SK-N-SH (cell line): Measurements from ENCODE around the gene STRADA. TPM values are rescaled to one million over a fixed set of nuclear protein-coding genes. Genes with fewer than 3 reads are reported as not detected.

Experiments used
- CTCF ChIA-PET: fragments of 300-600, 350-600 bp; formaldehyde crosslinking; extraction: SDS; loops from one replicate; lab custom pipeline; 2021; lab: Yijun Ruan, JAX
- POLR2A ChIA-PET: fragments of 350-600 bp; sonication (Branson Sonifier 250); formaldehyde crosslinking; extraction: SDS; loops from one replicate; lab custom pipeline; 2020; ENCODE audit warnings: antibody characterized with exemption, inconsistent platforms; lab: Yijun Ruan, JAX
- DNase-seq: peaks from one replicate; pipeline ENCODE4 v3.0.0; 2012
- H2AFZ ChIP-seq: fragments of 200-600 bp; sonication (generic); 2 replicates; pipeline ENCODE4 v1.8.1; 2016; ENCODE audit warnings: antibody characterized with exemption, mild to moderate bottlenecking, low read depth
- H3F3A ChIP-seq: fragments of 200-600 bp; sonication (generic); replicated peaks from 2 replicates; pipeline ENCODE3; 2016; ENCODE audit warnings: antibody characterized with exemption, mild to moderate bottlenecking; ENCODE audit not compliant: insufficient read depth
- H3K27ac ChIP-seq, 2 experiments: fragments of 200-500 bp in 1 of 2; fragments of 200-600 bp in 1 of 2; sonication (Bioruptor generic) in 1 of 2; sonication (generic), shearing (Covaris generic) in 1 of 2; 2 replicates each; pipeline versions ENCODE4 v1.5.1 to v1.6.1; 2014 to 2016; ENCODE audit warnings: low read depth in 2 of 2, inconsistent platforms in 1 of 2, low read length in 1 of 2, mild to moderate bottlenecking in 1 of 2, mixed read lengths in 1 of 2
- H3K27me3 ChIP-seq: fragments of 200-600 bp; sonication (generic), shearing (Covaris generic); 2 replicates; pipeline ENCODE4 v1.6.1; 2016; ENCODE audit warnings: mixed run types; ENCODE audit not compliant: insufficient read depth
- H3K36me3 ChIP-seq, 2 experiments: fragments of 200-500 bp in 1 of 2; fragments of 200-600 bp in 1 of 2; sonication (Bioruptor generic) in 1 of 2; sonication (generic) in 1 of 2; replicated peaks in 1 of 2; 2 replicates each; pipeline versions ENCODE3 to v1.5.1; 2014 to 2016; ENCODE audit warnings: low read length in 1 of 2, mild to moderate bottlenecking in 1 of 2; ENCODE audit not compliant: insufficient read depth in 2 of 2, control insufficient read depth in 1 of 2
- H3K4me1 ChIP-seq, 2 experiments: fragments of 200-500 bp in 1 of 2; fragments of 200-600 bp in 1 of 2; sonication (Bioruptor generic) in 1 of 2; sonication (generic), shearing (Covaris generic) in 1 of 2; 2 replicates each; pipeline versions ENCODE4 v1.5.1 to v1.6.1; 2014 to 2016; ENCODE audit warnings: low read depth in 1 of 2, low read length in 1 of 2, mixed run types in 1 of 2; ENCODE audit not compliant: insufficient read depth in 2 of 2, control insufficient read depth in 1 of 2
- H3K4me2 ChIP-seq: fragments of 200-600 bp; sonication (generic), shearing (Covaris generic); 2 replicates; pipeline ENCODE4 v1.6.1; 2017; ENCODE audit warnings: mixed run types
- H3K4me3 ChIP-seq, 2 experiments: fragments of 200-500 bp in 1 of 2; fragments of 200-600 bp in 1 of 2; sonication (Bioruptor generic) in 1 of 2; sonication (generic), shearing (Covaris generic) in 1 of 2; 2 replicates each; pipeline versions ENCODE4 v1.5.1 to v1.8.1; 2014 to 2016; ENCODE audit warnings: low read depth in 2 of 2, inconsistent platforms in 1 of 2, low read length in 1 of 2, mild to moderate bottlenecking in 1 of 2, mixed read lengths in 1 of 2, moderate library complexity in 1 of 2
- H3K79me2 ChIP-seq: fragments of 200-600 bp; sonication (generic); 2 replicates; pipeline ENCODE4 v1.8.1; 2017; ENCODE audit warnings: mild to moderate bottlenecking; ENCODE audit not compliant: insufficient read depth
- H3K9ac ChIP-seq: fragments of 200-600 bp; sonication (generic); 2 replicates; pipeline ENCODE4 v1.6.1; 2017; ENCODE audit warnings: mixed run types
- H3K9me2 ChIP-seq: fragments of 200-600 bp; sonication (generic); 2 replicates; pipeline ENCODE4 v1.6.1; 2017; ENCODE audit warnings: mixed run types
- H3K9me3 ChIP-seq: fragments of 200-600 bp; sonication (generic); 2 replicates; pipeline ENCODE4 v1.6.1; 2017; ENCODE audit warnings: mixed run types, mild to moderate bottlenecking, moderate library complexity
- H4K20me1 ChIP-seq: fragments of 200-600 bp; sonication (generic); 2 replicates; pipeline ENCODE4 v1.6.1; 2017; ENCODE audit warnings: mild to moderate bottlenecking, mixed run types; ENCODE audit not compliant: insufficient read depth
- CHD2 ChIP-seq: fragments of 150-350 bp; IDR thresholded peaks from 2 replicates; pipeline ENCODE4 v1.6.1; 2018; ENCODE audit warnings: low read length; ENCODE audit not compliant: partially characterized antibody
- CTCF ChIP-seq: fragments of 200-600 bp; sonication (generic); IDR thresholded peaks from 2 replicates; pipeline ENCODE4 v1.6.1; 2017; ENCODE audit warnings: antibody characterized with exemption, mild to moderate bottlenecking, moderate library complexity
- ELF1 ChIP-seq: IDR thresholded peaks from 2 replicates; pipeline ENCODE4 v1.4.0; 2012
- FOXJ3 ChIP-seq: sonication (generic); formaldehyde crosslinking; IDR thresholded peaks from 2 replicates; pipeline ENCODE4 v1.5.1; 2020; ENCODE audit warnings: mild to moderate bottlenecking, missing genetic modification reagents
- FOXM1 ChIP-seq: IDR thresholded peaks from 2 replicates; pipeline ENCODE4 v1.4.0; 2012; ENCODE audit warnings: low read depth, mild to moderate bottlenecking
- GABPA ChIP-seq: IDR thresholded peaks from 2 replicates; pipeline ENCODE4 v1.4.0; 2012; ENCODE audit warnings: low read depth, mild to moderate bottlenecking
- GATA2 ChIP-seq: sonication (generic); formaldehyde crosslinking; IDR thresholded peaks from 2 replicates; pipeline ENCODE4 v1.5.0; 2020; ENCODE audit warnings: mild to moderate bottlenecking, missing genetic modification reagents
- NFIC ChIP-seq: IDR thresholded peaks from 2 replicates; pipeline ENCODE4 v1.4.0; 2012; ENCODE audit warnings: borderline replicate concordance
- NRF1 ChIP-seq: IDR thresholded peaks from 2 replicates; pipeline ENCODE4 v1.6.1; 2012; ENCODE audit warnings: low read depth, mild to moderate bottlenecking, low read length
- POLR2AphosphoS5 ChIP-seq: IDR thresholded peaks from 2 replicates; pipeline ENCODE4 v1.6.1; 2012; ENCODE audit warnings: low read depth, low read length
- RFX5 ChIP-seq: IDR thresholded peaks from 2 replicates; pipeline ENCODE4 v1.6.1; 2012; ENCODE audit warnings: mild to moderate bottlenecking, improper control_type of control experiment, low read length
- RXRA ChIP-seq: IDR thresholded peaks from 2 replicates; pipeline ENCODE4 v1.4.0; 2012; ENCODE audit warnings: low read depth, mild to moderate bottlenecking, borderline replicate concordance
- SIN3A ChIP-seq: IDR thresholded peaks from 2 replicates; pipeline ENCODE4 v1.6.1; 2012; ENCODE audit warnings: low read depth, mild to moderate bottlenecking, low read length, moderate library complexity, borderline replicate concordance
- SMC3 ChIP-seq: IDR thresholded peaks from 2 replicates; pipeline ENCODE4 v1.6.1; 2012; ENCODE audit warnings: low read depth, low read length, improper control_type of control experiment
- USF1 ChIP-seq: IDR thresholded peaks from 2 replicates; pipeline ENCODE4 v1.4.0; 2012; ENCODE audit warnings: low read depth, borderline replicate concordance
- USF2 ChIP-seq: fragments of 150-350 bp; IDR thresholded peaks from 2 replicates; pipeline ENCODE4 v1.6.1; 2017; ENCODE audit warnings: antibody characterized with exemption, low read length, low read depth, borderline replicate concordance
- ZBTB33 ChIP-seq: IDR thresholded peaks from 2 replicates; pipeline ENCODE4 v1.4.0; 2012; ENCODE audit warnings: low read depth, borderline replicate concordance
- WGBS: methylation state at CpG from one replicate; pipeline ENCODE4 v1.1.6; 2017; ENCODE audit warnings: low lambda C conversion rate; 5-methylcytosine and 5-hydroxymethylcytosine counted together
- polyA plus RNA-seq, 3 experiments: library from polyadenylated mRNA; depleted of rRNA; stranded (reverse); fragments of >200 nt; gene quantifications; 2 replicates each; pipeline ENCODE4 v1.2.3, GENCODE V29; 2012

STRADA gene
- polyA plus RNA-seq, 1 of the 3 experiments (the other 2 are of a cell fraction) = 37.3 TPM

GRCh38 chr17:63764716-63765115 lies 23.1 kb upstream of the STRADA start:
- Histone ChIP-seq H3K36me3 (peaks cover 58 to 62% of the 10 kb centered on the region in 2 experiments), H3K9me3 (no peaks in the 10 kb centered on the region), H3K79me2 (peaks cover 74% of the 10 kb centered on the region), H3F3A (peaks cover 14% of the 10 kb centered on the region), H3K27ac (no peak overlapping the region), H3K4me1 (no peaks in the 10 kb centered on the region), H3K9me2 (no peaks in the 10 kb centered on the region), H3K4me3 (no peak overlapping the region), H4K20me1 (peaks cover 19% of the 10 kb centered on the region), H3K9ac (no peak overlapping the region), H3K4me2 (no peak overlapping the region), H2AFZ (no peak overlapping the region), H3K27me3 (no peaks in the 10 kb centered on the region)
- WGBS = 85% methylated on average over 4 of the region's 4 CpGs
- no peak for TF ChIP-seq USF1
- TF ChIP-seq ZBTB33 = no peak
- TF ChIP-seq POLR2AphosphoS5 = no peak
- no peak for TF ChIP-seq FOXM1
- TF ChIP-seq USF2 = no peak
- no peak for TF ChIP-seq CHD2
- no peak for TF ChIP-seq NRF1
- no peak for TF ChIP-seq GATA2 (CRISPR knock-in tag)
- no peak for TF ChIP-seq ELF1
- TF ChIP-seq SMC3 = no peak
- TF ChIP-seq RXRA = no peak
- no peak for TF ChIP-seq GABPA
- no peak for TF ChIP-seq RFX5
- no peak for TF ChIP-seq NFIC
- no peak for TF ChIP-seq SIN3A
- TF ChIP-seq FOXJ3 (CRISPR knock-in tag) = no peak
- no peak for TF ChIP-seq CTCF
- CTCF ChIA-PET = interaction anchor here (4.0 kb wide), 1 partner anchor 11 kb away, joined by 17 read pairs; no protein-coding TSS in a partner anchor
- POLR2A ChIA-PET = interaction anchor here (1.3 kb wide), 1 partner anchor 9 kb away, joined by 5 read pairs; the partner anchor contains the start of genes CCDC47 and DDX42
- no peak for DNase-seq
